ENCODE measurements around the gene GSC.
"Not testable (repeated sequence)": the region's sequence is repeated elsewhere in the genome, so short reads cannot be mapped to it uniquely, and the experiment has no call there.

Gene GSC

GRCh38 chr14:94748667-94749347 is 21.1 kb downstream of the GSC start:
- Histone ChIP-seq H3K4me1 (ENCODE audit: insufficient read depth, poor library complexity, severe bottlenecking) (no peaks in the 10 kb centered on the region), H3K27ac (ENCODE audit: poor library complexity, severe bottlenecking) (no peak overlapping the region), H3K9me3 (ENCODE audit: severe bottlenecking) (no peaks in the 10 kb centered on the region), H3K27me3 (ENCODE audit: insufficient read depth, poor library complexity, severe bottlenecking) (peaks cover 11% of the 10 kb centered on the region), H3K4me3 (ENCODE audit: severe bottlenecking) (no peak overlapping the region), H3K36me3 (ENCODE audit: low read depth) (no peaks in the 10 kb centered on the region)
- TF ChIP-seq CTCF (IDR thresholded peaks at IDR 0.05; ENCODE audit: poor library complexity, severe bottlenecking) = peak; percentile 79
- ATAC-seq (ENCODE audit: low read depth) (peak; percentile 78), DNase-seq (ENCODE audit: low spot score) (no peak)

- no peak for TF ChIP-seq CTCF (IDR thresholded peaks at IDR 0.05; ENCODE audit: poor library complexity, severe bottlenecking)
- peaks cover 12% of the 10 kb centered on the region for H3K27me3 ChIP-seq (ENCODE audit: insufficient read depth, poor library complexity, severe bottlenecking)
- H3K4me3 ChIP-seq (ENCODE audit: severe bottlenecking) = no peak overlapping the region
Observed at GRCh38 chr14:94747739-94748138, 22.2 kb downstream of the GSC start.

GRCh38 chr14:94747153-94747552 is 22.8 kb downstream of the GSC start:
- not testable (repeated sequence) for H3K4me3 ChIP-seq (ENCODE audit: severe bottlenecking); H3K36me3 ChIP-seq (ENCODE audit: low read depth); ATAC-seq (ENCODE audit: low read depth)

More at GRCh38 chr14:94747739-94748138, 22.2 kb downstream of the GSC start:
- ATAC-seq (ENCODE audit: low read depth) = no peak
- H3K27ac ChIP-seq (ENCODE audit: poor library complexity, severe bottlenecking) = no peak overlapping the region
- H3K9me3 ChIP-seq (ENCODE audit: severe bottlenecking) = no peaks in the 10 kb centered on the region
- no peaks in the 10 kb centered on the region for H3K4me1 ChIP-seq (ENCODE audit: insufficient read depth, poor library complexity, severe bottlenecking)
- no peaks in the 10 kb centered on the region for H3K36me3 ChIP-seq (ENCODE audit: low read depth)
- no peak for DNase-seq (ENCODE audit: low spot score)

GRCh38 chr14:94746131-94746530 is 23.8 kb downstream of the GSC start:
- Histone ChIP-seq H3K9me3 (ENCODE audit: severe bottlenecking) (no peaks in the 10 kb centered on the region), H3K4me3 (ENCODE audit: severe bottlenecking) (no peak overlapping the region), H3K27ac (ENCODE audit: poor library complexity, severe bottlenecking) (no peak overlapping the region), H3K36me3 (ENCODE audit: low read depth) (no peaks in the 10 kb centered on the region), H3K4me1 (ENCODE audit: insufficient read depth, poor library complexity, severe bottlenecking) (no peaks in the 10 kb centered on the region), H3K27me3 (ENCODE audit: insufficient read depth, poor library complexity, severe bottlenecking) (peaks cover 5% of the 10 kb centered on the region)
- DNase-seq (ENCODE audit: low spot score) (no peak), ATAC-seq (ENCODE audit: low read depth) (0 out of 3 replicates have a peak, but pooled peaks have one; percentile 30)
- no peak for TF ChIP-seq CTCF (IDR thresholded peaks at IDR 0.05; ENCODE audit: poor library complexity, severe bottlenecking)

More at GRCh38 chr14:94747153-94747552, 22.8 kb downstream of the GSC start:
- not testable (repeated sequence) for DNase-seq (ENCODE audit: low spot score); H3K9me3 ChIP-seq (ENCODE audit: severe bottlenecking); H3K27ac ChIP-seq (ENCODE audit: poor library complexity, severe bottlenecking); H3K4me1 ChIP-seq (ENCODE audit: insufficient read depth, poor library complexity, severe bottlenecking)
- peaks cover 11% of the 10 kb centered on the region for H3K27me3 ChIP-seq (ENCODE audit: insufficient read depth, poor library complexity, severe bottlenecking)

GRCh38 chr14:94738751-94739150 is 31.2 kb downstream of the GSC start:
- TF ChIP-seq CTCF (IDR thresholded peaks at IDR 0.05; ENCODE audit: poor library complexity, severe bottlenecking) = no peak
- H3K9me3 ChIP-seq (ENCODE audit: severe bottlenecking) = no peaks in the 10 kb centered on the region
- no peaks in the 10 kb centered on the region for H3K36me3 ChIP-seq (ENCODE audit: low read depth)
- peak; percentile 25; the same call in 2 of the 3 replicates for ATAC-seq (ENCODE audit: low read depth)
- peaks cover under 1% of the 10 kb centered on the region for H3K27me3 ChIP-seq (ENCODE audit: insufficient read depth, poor library complexity, severe bottlenecking)
- H3K4me1 ChIP-seq (ENCODE audit: insufficient read depth, poor library complexity, severe bottlenecking) = no peaks in the 10 kb centered on the region
- H3K4me3 ChIP-seq (ENCODE audit: severe bottlenecking) = no peak overlapping the region
- DNase-seq (ENCODE audit: low spot score) = no peak
- H3K27ac ChIP-seq (ENCODE audit: poor library complexity, severe bottlenecking) = no peak overlapping the region
